ENCODE results near the gene C10orf120. TPM values are rescaled to one million over a fixed set of nuclear protein-coding genes. Genes with fewer than 3 reads are reported as not detected.

C10orf120 gene
- total RNA-seq (not detected in 2 replicates), polyA plus RNA-seq (not detected in 2 replicates)

DNA sequence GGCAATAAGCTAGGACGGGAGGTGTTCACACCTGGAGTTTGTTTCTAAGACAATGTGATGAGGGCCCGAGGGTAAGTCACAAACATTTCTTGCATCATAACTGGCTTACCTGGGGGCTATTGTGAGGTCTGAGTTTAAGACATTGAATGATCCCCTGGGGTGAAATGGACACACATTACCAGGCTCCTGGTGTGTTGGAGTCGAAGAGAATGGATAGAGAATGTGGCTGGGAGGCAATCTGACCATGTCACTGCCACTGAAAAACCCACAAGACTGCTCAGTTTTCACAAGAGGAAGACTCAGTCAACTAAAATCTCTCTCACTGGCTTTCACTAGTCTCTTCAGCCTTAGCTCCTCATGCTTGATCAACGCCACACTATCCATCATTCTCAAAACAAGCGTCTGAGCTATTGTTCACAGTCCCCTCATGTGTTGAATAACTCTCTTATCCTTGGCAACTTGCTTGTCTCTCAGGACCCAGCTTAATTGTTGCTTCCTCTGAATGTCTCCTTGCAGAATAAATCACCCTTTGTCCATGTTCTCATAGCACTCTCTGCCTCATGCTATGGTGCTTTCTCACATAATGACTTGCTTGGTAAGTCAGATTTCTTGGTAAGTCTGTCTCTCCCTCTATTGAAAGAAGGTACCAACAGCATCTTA, at the start of gene C10orf120:
Gene C10orf120 (minus strand): TSS at position 51 of the 660 bp plus-strand sequence. CDS start 56 bp downstream, outside the sequence.
- Histone ChIP-seq H3K27ac (no peak within 1 kb of the TSS), H3K4me1 (ENCODE audit: low read depth) (no peaks in the 10 kb centered on the region), H3K9me3 (ENCODE audit: low read depth) (no peaks in the 10 kb centered on the region), H3K27me3 (no peaks in the 10 kb centered on the region), H3K4me3 (no peak within 1 kb of the TSS), H3K36me3 (no peaks in the 10 kb centered on the region)
- no peak for DNase-seq (ENCODE audit: low read depth in 1 of 2, low spot score in 1 of 2)
- no peak for TF ChIP-seq CTCF (IDR thresholded peaks at IDR 0.05; ENCODE audit: low read depth, low read length)

DNA sequence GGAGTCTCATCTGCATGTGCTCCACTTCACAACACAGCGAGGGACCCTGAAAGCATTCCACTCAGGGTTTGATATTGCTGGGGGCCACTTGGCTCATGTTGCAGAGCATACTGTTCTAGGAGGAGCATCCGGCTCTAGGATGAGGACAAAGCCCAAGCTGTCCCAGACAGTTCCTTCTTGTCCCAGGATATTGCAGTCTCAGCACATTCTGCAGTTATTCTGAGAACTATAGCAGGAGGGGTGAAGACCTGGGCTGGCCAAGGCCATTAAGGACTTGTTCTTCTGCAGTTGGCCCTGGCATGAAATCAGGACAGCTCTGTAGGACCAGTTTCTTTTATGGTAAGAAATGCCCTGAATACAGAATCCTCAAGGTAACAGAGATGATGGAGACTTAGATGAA, 48.9 kb upstream of the C10orf120 start:
- no peak overlapping the region for H3K4me3 ChIP-seq
- no peak overlapping the region for H3K27ac ChIP-seq
- no peaks in the 10 kb centered on the region for H3K36me3 ChIP-seq
- no peak for TF ChIP-seq CTCF (IDR thresholded peaks at IDR 0.05; ENCODE audit: low read depth, low read length)
- H3K27me3 ChIP-seq: no peaks in the 10 kb centered on the region
- DNase-seq (ENCODE audit: low read depth in 1 of 2, low spot score in 1 of 2): no peak
- H3K4me1 ChIP-seq (ENCODE audit: low read depth): no peaks in the 10 kb centered on the region
- H3K9me3 ChIP-seq (ENCODE audit: low read depth): no peaks in the 10 kb centered on the region

- Histone ChIP-seq H3K9me3 (ENCODE audit: low read depth) (no peaks in the 10 kb centered on the region), H3K4me1 (ENCODE audit: low read depth) (no peaks in the 10 kb centered on the region), H3K27ac (no peak overlapping the region), H3K27me3 (no peaks in the 10 kb centered on the region), H3K4me3 (no peak overlapping the region), H3K36me3 (no peaks in the 10 kb centered on the region)
- TF ChIP-seq CTCF (IDR thresholded peaks at IDR 0.05; ENCODE audit: low read depth, low read length): no peak
- no peak for DNase-seq (ENCODE audit: low read depth in 1 of 2, low spot score in 1 of 2)
These were observed 46.8 kb upstream of the C10orf120 start for GRCh38 chr10:122746408-122746807.

DNA sequence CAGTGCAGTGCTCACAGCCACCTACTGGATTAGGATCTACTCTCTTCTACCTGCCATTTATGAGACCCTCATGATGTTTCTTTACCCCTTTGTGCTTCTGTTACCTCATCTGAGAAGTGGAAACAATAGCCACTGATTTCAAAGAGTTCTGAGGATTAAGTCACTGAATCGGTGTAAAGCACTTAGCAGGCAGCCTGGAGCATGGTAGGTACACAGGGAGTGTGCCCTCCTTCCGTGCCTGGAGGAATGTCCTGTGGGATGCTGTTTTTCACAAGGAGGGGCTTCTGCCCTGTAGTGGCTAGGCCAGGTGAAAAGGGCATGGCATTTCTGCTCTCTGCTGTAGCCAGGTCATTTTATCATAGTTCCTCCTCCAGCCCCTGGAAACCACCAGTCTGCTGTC, 44.6 kb upstream of the C10orf120 start:
- DNase-seq (ENCODE audit: low read depth in 1 of 2, low spot score in 1 of 2): no peak
- H3K4me1 ChIP-seq (ENCODE audit: low read depth): no peaks in the 10 kb centered on the region
- H3K36me3 ChIP-seq: no peaks in the 10 kb centered on the region
- H3K9me3 ChIP-seq (ENCODE audit: low read depth): no peaks in the 10 kb centered on the region
- no peaks in the 10 kb centered on the region for H3K27me3 ChIP-seq
- H3K27ac ChIP-seq: no peak overlapping the region
- no peak for TF ChIP-seq CTCF (IDR thresholded peaks at IDR 0.05; ENCODE audit: low read depth, low read length)
- no peak overlapping the region for H3K4me3 ChIP-seq

DNA sequence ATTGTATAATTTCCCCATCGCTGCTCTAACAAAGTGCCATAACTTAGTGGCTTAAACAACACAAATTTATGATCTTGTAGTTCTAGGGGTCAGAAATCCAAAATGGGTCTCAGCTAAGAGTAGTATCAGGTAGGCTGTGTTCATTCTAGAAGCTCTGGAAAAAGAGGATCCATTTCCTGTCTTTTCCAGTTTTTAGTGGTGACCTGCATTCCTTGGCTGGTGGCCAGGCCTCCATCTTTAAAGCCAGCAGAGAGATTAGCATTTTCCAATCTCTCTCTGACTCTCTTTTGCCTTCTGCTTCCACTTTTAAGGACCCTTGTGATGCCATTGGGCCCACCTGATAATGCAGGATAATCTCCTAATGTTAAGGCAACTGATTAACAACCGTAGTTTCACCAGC, 41.0 kb upstream of the C10orf120 start:
- no peak overlapping the region for H3K27ac ChIP-seq
- no peaks in the 10 kb centered on the region for H3K27me3 ChIP-seq
- peak in 1 of 2 donors; percentile 1 for DNase-seq (ENCODE audit: low read depth in 1 of 2, low spot score in 1 of 2)
- H3K36me3 ChIP-seq: no peaks in the 10 kb centered on the region
- no peak for TF ChIP-seq CTCF (IDR thresholded peaks at IDR 0.05; ENCODE audit: low read depth, low read length)
- no peaks in the 10 kb centered on the region for H3K9me3 ChIP-seq (ENCODE audit: low read depth)
- no peaks in the 10 kb centered on the region for H3K4me1 ChIP-seq (ENCODE audit: low read depth)
- H3K4me3 ChIP-seq: no peak overlapping the region

Data from cardiac muscle cell (in vitro differentiated cells and primary cell).